Gastrocnemius medialis (tissue), 4 donors: ENCODE results near the gene ENOSF1. TPM values are rescaled to one million over a fixed set of nuclear protein-coding genes. Genes with fewer than 3 reads are reported as not detected.

ENCODE experiments used
- ATAC-seq, 2 donors: fragments of 150-250 bp; one replicate each; pipeline ENCODE4 v1.9.1; 2016
- DNase-seq, 2 donors: peaks; one replicate each; pipeline ENCODE4 v3.0.0-alpha.2; 2019
- H3K27ac ChIP-seq, 4 donors: fragments of 200-600 bp; sonication (generic); 1 replicate in 1 of 4; 2 replicates in 3 of 4; pipeline ENCODE4 v1.5.1; 2016 to 2018; ENCODE audit warnings: mild to moderate bottlenecking in 2 of 4, moderate library complexity in 1 of 4
- H3K27me3 ChIP-seq, 3 donors: fragments of 200-600 bp; sonication (generic) in 2 of 3; 1 replicate in 1 of 3; 2 replicates in 2 of 3; pipeline versions ENCODE4 v1.5.1 to v1.6.0; 2016 to 2019; ENCODE audit warnings: mild to moderate bottlenecking in 1 of 3, moderate library complexity in 1 of 3
- H3K36me3 ChIP-seq, 2 donors: fragments of 200-600 bp; sonication (generic) in 1 of 2; one replicate each; pipeline ENCODE4 v1.5.1; 2017 to 2018
- H3K4me1 ChIP-seq, 2 donors: fragments of 200-600 bp; sonication (generic) in 1 of 2; one replicate each; pipeline ENCODE4 v1.5.1; 2016 to 2017; ENCODE audit warnings: mild to moderate bottlenecking in 2 of 2
- H3K4me3 ChIP-seq, 4 donors: fragments of 200-600 bp; sonication (generic) in 3 of 4; 1 replicate in 1 of 4; 2 replicates in 3 of 4; pipeline ENCODE4 v1.5.1; 2016 to 2019; ENCODE audit warnings: mild to moderate bottlenecking in 2 of 4
- H3K9me3 ChIP-seq, 3 donors: fragments of 200-600 bp; sonication (generic) in 2 of 3; 1 replicate in 1 of 3; 2 replicates in 2 of 3; pipeline ENCODE4 v1.5.1; 2016 to 2019
- CTCF ChIP-seq, 5 experiments: fragments of 450-650 bp in 3 of 5; fragments of 200-600 bp in 2 of 5; sonication (generic) in 2 of 5; IDR thresholded peaks in 4 of 5; conservative IDR thresholded peaks in 1 of 5; 1 replicate in 4 of 5; 2 replicates in 1 of 5; pipeline ENCODE4 v1.5.1; 2016 to 2019; ENCODE audit warnings: antibody characterized with exemption in 5 of 5, mild to moderate bottlenecking in 3 of 5, moderate library complexity in 3 of 5
- POLR2A ChIP-seq, 2 donors: fragments of 450-650 bp; IDR thresholded peaks; one replicate each; pipeline ENCODE4 v1.6.1; 2017; ENCODE audit warnings: antibody characterized with exemption in 2 of 2, mild to moderate bottlenecking in 2 of 2, moderate library complexity in 2 of 2
- in situ Hi-C, 4 donors: fragments of 200-750 bp; cut with MboI; loops; one replicate each; pipeline versions ENCODE4 v1.15.0 to v1.8.0; 2017; ENCODE audit warnings: low sequenced_read_pairs in 4 of 4
- intact Hi-C: fragments of 100-400 bp; cut with DNase I; formaldehyde crosslinking; loops from one replicate; pipeline ENCODE4 v1.15.1; 2023; ENCODE audit warnings: low total_unique reads
- total RNA-seq, 4 donors: library from RNA; depleted of rRNA; stranded (reverse); fragments of >200 nt; gene quantifications; one replicate each; pipeline versions ENCODE4 v1.1.0 to v1.2.3, GENCODE V29; 2016

ENOSF1 gene
- total RNA-seq, 4 donors from 2014 or later = 6.0 to 16.1 (median 10.3) TPM

DNA sequence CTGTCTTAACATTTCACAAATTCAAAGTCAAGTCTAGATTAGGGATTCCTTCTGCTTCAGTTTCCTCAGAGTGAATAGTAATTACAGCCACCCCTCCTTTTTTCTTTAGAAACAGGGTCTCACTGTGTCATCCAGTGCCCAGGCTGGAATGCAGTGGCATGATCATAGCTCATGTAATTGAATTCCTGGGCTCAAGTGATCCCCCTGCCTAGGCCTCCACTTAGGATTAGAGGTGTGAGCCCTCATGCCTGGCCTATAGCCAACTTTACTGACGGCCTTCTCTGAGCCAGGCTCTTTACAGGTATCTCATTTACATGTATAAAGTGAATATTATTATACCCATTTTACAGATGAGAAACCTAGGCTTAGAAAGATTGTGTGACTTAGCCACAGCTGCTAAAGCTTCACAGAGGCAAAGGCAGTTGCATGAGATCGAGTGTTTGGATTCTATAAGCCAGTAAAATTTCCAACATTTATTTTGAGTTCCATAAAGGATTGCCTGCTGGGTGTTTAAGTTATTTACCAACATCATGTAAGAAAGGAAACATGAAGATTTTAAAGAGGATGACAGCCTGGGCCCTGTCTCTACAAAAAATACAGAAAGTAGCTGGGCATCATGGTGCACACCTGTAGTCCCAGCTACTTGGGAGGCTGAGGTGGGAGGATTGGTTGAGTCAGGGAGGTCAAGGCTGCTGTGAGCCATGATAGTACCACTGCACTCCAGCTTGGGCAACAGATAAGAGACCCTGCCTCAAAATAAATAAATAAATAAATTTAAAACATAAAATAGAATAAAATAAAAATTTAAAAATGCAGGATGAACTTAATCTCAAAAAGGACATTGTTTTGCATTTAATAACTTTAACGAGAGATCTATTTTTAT, 1.8 kb downstream of the ENOSF1 start:
- Histone ChIP-seq H3K27ac (peak overlapping the region in 3 of 4 donors; percentile 69 to 81 (median 72)), H3K9me3 (no peaks in the 10 kb centered on the region), H3K27me3 (no peaks in the 10 kb centered on the region), H3K4me3 (peak overlapping the region; percentile 69 to 82 (median 76)), H3K4me1 (peaks cover 0 to 6% of the 10 kb centered on the region in 2 donors), H3K36me3 (no peaks in the 10 kb centered on the region)
- in situ Hi-C loops = no loop called here
- no peak for ATAC-seq
- no peak for TF ChIP-seq POLR2A (IDR thresholded peaks at IDR 0.05)
- no peak for TF ChIP-seq CTCF (IDR thresholded peaks at IDR 0.05 in 4 of 5, conservative IDR thresholded peaks at IDR 0.05 in 1 of 5)
- intact Hi-C loops = loop anchor here (5.0 kb wide), 1 partner anchor 102 kb away; the partner anchor contains the start of gene YES1
- no peak for DNase-seq

DNA sequence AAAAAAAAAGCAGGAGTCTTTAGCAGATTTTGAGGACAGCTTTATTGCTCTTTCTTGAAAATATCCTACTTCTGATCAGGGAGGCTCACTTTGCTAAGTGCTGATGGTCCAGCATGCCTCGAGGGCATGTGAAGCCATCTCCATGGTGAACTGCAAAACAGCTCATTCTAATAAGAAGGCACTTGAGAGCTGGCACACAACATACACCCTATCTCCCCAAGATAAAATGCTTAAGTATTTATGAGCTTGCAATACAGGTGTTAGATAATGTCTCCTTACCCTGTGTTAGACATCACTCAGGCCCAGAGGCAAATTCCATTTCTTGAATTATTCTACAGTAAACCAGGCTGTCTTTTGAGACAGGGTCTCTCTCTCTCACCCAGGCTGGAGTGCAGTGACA, 2.7 kb downstream of the ENOSF1 start:
- H3K36me3 ChIP-seq = no peaks in the 10 kb centered on the region
- TF ChIP-seq CTCF (IDR thresholded peaks at IDR 0.05 in 4 of 5, conservative IDR thresholded peaks at IDR 0.05 in 1 of 5) (no peak), POLR2A (IDR thresholded peaks at IDR 0.05) (no peak)
- peaks cover 0 to 6% of the 10 kb centered on the region in 2 donors for H3K4me1 ChIP-seq
- H3K4me3 ChIP-seq = no peak overlapping the region
- H3K27ac ChIP-seq = no peak overlapping the region
- in situ Hi-C loops (no loop called here), intact Hi-C loops (loop anchor here (5.0 kb wide), 1 partner anchor 103 kb away; the partner anchor contains the start of gene YES1)
- no peaks in the 10 kb centered on the region for H3K9me3 ChIP-seq
- DNase-seq (no peak), ATAC-seq (no peak)
- no peaks in the 10 kb centered on the region for H3K27me3 ChIP-seq

- no peaks in the 10 kb centered on the region for H3K9me3 ChIP-seq
- intact Hi-C loops = no loop called here
- ATAC-seq (no peak), DNase-seq (no peak)
- H3K27ac ChIP-seq = no peak overlapping the region
- peaks cover 0 to 6% of the 10 kb centered on the region in 2 donors for H3K4me1 ChIP-seq
- H3K4me3 ChIP-seq = no peak overlapping the region
- in situ Hi-C loops = no loop called here
- TF ChIP-seq CTCF (IDR thresholded peaks at IDR 0.05 in 4 of 5, conservative IDR thresholded peaks at IDR 0.05 in 1 of 5) (no peak), POLR2A (IDR thresholded peaks at IDR 0.05) (no peak)
- no peaks in the 10 kb centered on the region for H3K36me3 ChIP-seq
- H3K27me3 ChIP-seq = no peaks in the 10 kb centered on the region
These were observed 4.3 kb downstream of the ENOSF1 start for GRCh38 chr18:708096-708495.

GRCh38 chr18:706405-706804, 6.0 kb downstream of the ENOSF1 start:
- in situ Hi-C loops = no loop called here
- Histone ChIP-seq H3K36me3 (no peaks in the 10 kb centered on the region), H3K4me1 (peaks cover 0 to 4% of the 10 kb centered on the region in 2 donors), H3K27ac (no peak overlapping the region), H3K4me3 (no peak overlapping the region), H3K27me3 (no peaks in the 10 kb centered on the region), H3K9me3 (no peaks in the 10 kb centered on the region)
- TF ChIP-seq CTCF (IDR thresholded peaks at IDR 0.05 in 4 of 5, conservative IDR thresholded peaks at IDR 0.05 in 1 of 5) (no peak), POLR2A (IDR thresholded peaks at IDR 0.05) (no peak)
- no peak for DNase-seq
- no peak for ATAC-seq
- intact Hi-C loops = no loop called here
